Muscle of leg (tissue), 11 donors: ENCODE results near the gene CAPRIN1. TPM values are rescaled to one million over a fixed set of nuclear protein-coding genes. Genes with fewer than 3 reads are reported as not detected.
A peak's percentile ranks its signal among the peaks of the same experiment; 100 is the strongest.

Source experiments
- DNase-seq: peaks from one replicate; pipeline ENCODE4 v3.0.0; 2013
- H3K27ac ChIP-seq: one replicate; pipeline ENCODE4 v1.5.1; 2013; ENCODE audit warnings: mild to moderate bottlenecking, low read length, control low read depth
- H3K27me3 ChIP-seq: one replicate; pipeline ENCODE4 v1.6.1; 2013; ENCODE audit warnings: low read length; ENCODE audit not compliant: control insufficient read depth, insufficient read depth
- H3K36me3 ChIP-seq: one replicate; pipeline ENCODE4 v1.6.1; 2013; ENCODE audit warnings: low read length; ENCODE audit not compliant: control insufficient read depth, insufficient read depth
- H3K4me1 ChIP-seq: one replicate; pipeline ENCODE4 v1.6.1; 2013; ENCODE audit warnings: low read length; ENCODE audit not compliant: control insufficient read depth, insufficient read depth
- H3K4me3 ChIP-seq: one replicate; pipeline ENCODE4 v1.5.1; 2013; ENCODE audit warnings: low read length, control low read depth
- H3K9me3 ChIP-seq: replicated peaks from 2 replicates; pipeline ENCODE4 v1.6.1; 2013; ENCODE audit warnings: low read depth, low read length; ENCODE audit not compliant: control insufficient read depth
- WGBS: methylation state at CpG from one replicate; pipeline ENCODE4 v1.1.5; 2013; ENCODE audit warnings: missing lambda C conversion rate; ENCODE audit not compliant: insufficient coverage; 5-methylcytosine and 5-hydroxymethylcytosine counted together
- polyA plus RNA-seq, 8 donors: library from polyadenylated mRNA; unstranded; fragments of 120-200 nt; gene quantifications; one replicate each; pipeline versions ENCODE4 v1.2.1 to v1.2.3, GENCODE V29; 2013; ENCODE audit warnings: inconsistent platforms in 1 of 8, low replicate concordance in 1 of 8; ENCODE audit not compliant: insufficient read length in 8 of 8, insufficient read depth in 1 of 8
- total RNA-seq: library from RNA; stranded (reverse); fragments of 120-200 nt; gene quantifications from one replicate; pipeline ENCODE4 v1.2.4, GENCODE V29; 2013

The CAPRIN1 gene
- total and polyA plus RNA-seq, 9 donors = 117 to 166 (median 144) TPM

GRCh38 chr11:34027516-34028408 lies 23.8 kb upstream of the CAPRIN1 start:
- Histone ChIP-seq H3K36me3 (no peaks in the 10 kb centered on the region), H3K27ac (no peak overlapping the region), H3K27me3 (no peaks in the 10 kb centered on the region), H3K4me3 (no peak overlapping the region), H3K9me3 (no peaks in the 10 kb centered on the region), H3K4me1 (no peaks in the 10 kb centered on the region)
- DNase-seq = no peak
- WGBS = 84% methylated on average over 4 of the region's 10 CpGs

DNA sequence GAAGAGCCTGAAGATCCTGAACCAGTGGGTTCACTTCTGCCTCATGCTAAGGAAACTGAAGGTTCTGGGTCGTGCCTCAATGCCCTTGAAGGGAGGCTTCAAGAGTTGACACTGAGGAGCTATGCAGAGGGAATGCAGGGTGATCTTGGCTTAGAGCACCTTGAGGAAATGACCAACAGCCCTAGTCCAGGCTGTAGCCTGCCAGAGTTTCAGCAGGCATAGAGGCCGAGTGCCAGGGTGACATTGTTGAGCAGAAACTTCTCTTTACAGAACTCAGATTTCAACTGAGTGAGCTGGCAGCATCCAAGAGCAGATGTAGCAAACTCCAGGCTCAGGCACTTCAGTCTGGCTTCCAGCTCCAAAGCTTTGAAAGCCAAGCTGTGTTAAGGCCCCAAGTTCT lies 23.1 kb upstream of the CAPRIN1 start:
- Histone ChIP-seq H3K4me3 (no peak overlapping the region), H3K9me3 (no peaks in the 10 kb centered on the region), H3K27ac (no peak overlapping the region), H3K27me3 (no peaks in the 10 kb centered on the region), H3K36me3 (no peaks in the 10 kb centered on the region), H3K4me1 (no peaks in the 10 kb centered on the region)
- DNase-seq = peak; percentile 17
- WGBS = 72% methylated on average over 2 of the region's 2 CpGs

DNA sequence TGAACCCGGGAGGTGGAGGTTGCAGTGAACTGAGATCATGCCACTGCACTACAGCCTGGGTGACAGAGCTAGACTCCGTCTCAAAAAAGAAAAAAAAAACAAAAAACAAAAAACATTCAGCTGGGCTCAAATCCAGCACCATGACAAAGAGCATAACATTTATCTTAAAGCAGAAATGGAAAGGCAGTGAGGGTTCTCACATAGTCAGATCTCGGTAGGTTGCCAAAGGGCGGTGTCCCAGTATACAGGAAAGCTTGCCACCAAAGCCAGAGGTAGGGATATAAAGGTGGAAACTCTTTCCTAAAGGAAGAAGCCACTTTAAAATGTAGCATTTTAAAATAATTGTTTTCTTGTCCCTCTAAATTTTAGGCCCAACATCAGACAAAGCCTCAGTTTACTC lies 22.4 kb upstream of the CAPRIN1 start:
- Histone ChIP-seq H3K27me3 (no peaks in the 10 kb centered on the region), H3K36me3 (no peaks in the 10 kb centered on the region), H3K4me1 (no peaks in the 10 kb centered on the region), H3K4me3 (no peak overlapping the region), H3K27ac (no peak overlapping the region), H3K9me3 (no peaks in the 10 kb centered on the region)
- no CpG with 5 or more reads among the region's 4 CpGs for WGBS
- DNase-seq = no peak

GRCh38 chr11:34030382-34030781 lies 21.1 kb upstream of the CAPRIN1 start:
- H3K4me1 ChIP-seq = no peaks in the 10 kb centered on the region
- 80% methylated on average over 1 of the region's 1 CpG for WGBS
- H3K9me3 ChIP-seq = no peaks in the 10 kb centered on the region
- no peaks in the 10 kb centered on the region for H3K27me3 ChIP-seq
- no peak overlapping the region for H3K27ac ChIP-seq
- H3K36me3 ChIP-seq = no peaks in the 10 kb centered on the region
- no peak for DNase-seq
- no peak overlapping the region for H3K4me3 ChIP-seq

GRCh38 chr11:34033399-34033798 lies 18.1 kb upstream of the CAPRIN1 start:
- no peak for DNase-seq
- H3K36me3 ChIP-seq = no peaks in the 10 kb centered on the region
- no peaks in the 10 kb centered on the region for H3K4me1 ChIP-seq
- H3K27ac ChIP-seq = no peak overlapping the region
- no peaks in the 10 kb centered on the region for H3K9me3 ChIP-seq
- H3K27me3 ChIP-seq = no peaks in the 10 kb centered on the region
- no peak overlapping the region for H3K4me3 ChIP-seq
- no CpG with 5 or more reads among the region's 2 CpGs for WGBS

DNA sequence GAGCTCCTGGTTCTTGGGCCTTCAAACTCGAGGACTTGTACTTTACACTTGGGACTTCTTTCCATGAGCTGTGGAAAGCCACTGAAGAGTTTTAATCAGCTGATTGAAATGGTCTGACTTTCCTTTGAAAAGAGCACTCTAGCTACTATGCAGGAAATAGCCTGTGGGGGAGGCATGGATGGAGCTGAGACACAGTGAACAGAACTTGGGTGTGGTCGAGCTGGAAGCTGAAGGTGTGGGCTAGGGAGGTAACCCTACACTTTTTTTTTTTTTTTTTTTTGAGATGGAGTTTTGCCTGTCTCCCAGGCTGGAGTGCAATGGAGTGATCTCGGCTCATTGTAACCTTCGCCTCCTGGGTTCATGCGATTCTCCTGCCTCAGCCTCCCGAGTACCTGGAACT lies 17.5 kb upstream of the CAPRIN1 start:
- Histone ChIP-seq H3K4me1 (no peaks in the 10 kb centered on the region), H3K36me3 (no peaks in the 10 kb centered on the region), H3K9me3 (no peaks in the 10 kb centered on the region), H3K27ac (no peak overlapping the region), H3K4me3 (no peak overlapping the region), H3K27me3 (no peaks in the 10 kb centered on the region)
- DNase-seq = no peak
- 80% methylated on average over 1 of the region's 6 CpGs for whole genome bisulfite sequencing

- Histone ChIP-seq H3K4me3 (no peak overlapping the region), H3K4me1 (no peaks in the 10 kb centered on the region), H3K27ac (no peak overlapping the region), H3K9me3 (no peaks in the 10 kb centered on the region), H3K27me3 (no peaks in the 10 kb centered on the region), H3K36me3 (no peaks in the 10 kb centered on the region)
- whole genome bisulfite sequencing = no CpG with 5 or more reads among the region's 1 CpG
- DNase-seq = no peak
These were observed 15.1 kb upstream of the CAPRIN1 start for GRCh38 chr11:34036456-34036855.

DNA sequence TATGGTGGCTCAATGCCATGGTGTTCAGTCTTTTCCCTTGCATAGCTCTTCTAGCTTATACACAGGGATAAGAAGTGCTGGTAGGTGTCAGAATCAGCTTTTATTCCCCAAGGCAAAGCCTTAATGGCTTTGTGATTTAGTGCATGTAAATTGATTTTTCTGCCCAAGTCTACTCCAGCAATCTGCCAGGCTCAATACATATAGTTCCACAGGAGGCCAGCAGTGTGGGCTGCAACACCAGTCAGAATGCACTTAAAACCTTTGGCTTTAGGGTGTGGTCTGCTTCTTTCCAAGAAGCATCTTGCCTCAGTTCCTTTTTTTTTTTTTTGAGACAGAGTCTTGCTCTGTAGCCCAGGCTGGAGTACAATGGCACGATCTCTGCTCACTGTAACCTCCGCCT lies 14.5 kb upstream of the CAPRIN1 start:
- H3K4me1 ChIP-seq = no peaks in the 10 kb centered on the region
- no peaks in the 10 kb centered on the region for H3K27me3 ChIP-seq
- DNase-seq = no peak
- H3K36me3 ChIP-seq = no peaks in the 10 kb centered on the region
- no peaks in the 10 kb centered on the region for H3K9me3 ChIP-seq
- H3K27ac ChIP-seq = no peak overlapping the region
- WGBS = no CpG with 5 or more reads among the region's 2 CpGs
- H3K4me3 ChIP-seq = no peak overlapping the region

GRCh38 chr11:34040571-34040970 lies 11.0 kb upstream of the CAPRIN1 start:
- WGBS = 94% methylated on average over 5 of the region's 11 CpGs
- Histone ChIP-seq H3K27me3 (peaks cover 4% of the 10 kb centered on the region), H3K4me3 (no peak overlapping the region), H3K27ac (no peak overlapping the region), H3K36me3 (no peaks in the 10 kb centered on the region), H3K4me1 (no peaks in the 10 kb centered on the region), H3K9me3 (no peaks in the 10 kb centered on the region)
- no peak for DNase-seq

GRCh38 chr11:34044664-34045485 lies 6.7 kb upstream of the CAPRIN1 start:
- no peak overlapping the region for H3K4me3 ChIP-seq

More at GRCh38 chr11:34044664-34045485, 6.7 kb upstream of the CAPRIN1 start:
- no peak for DNase-seq
- Histone ChIP-seq H3K27ac (no peak overlapping the region), H3K36me3 (no peaks in the 10 kb centered on the region), H3K4me1 (no peaks in the 10 kb centered on the region), H3K9me3 (no peaks in the 10 kb centered on the region), H3K27me3 (peaks cover 4% of the 10 kb centered on the region)
- WGBS = 65% methylated on average over 20 of the region's 27 CpGs
